COLO668 (cell line): ENCODE results near the gene ATP13A4.

Experiments used
- DNase-seq: peaks from one replicate; lab custom pipeline; 2025; ENCODE audit not compliant: unreplicated experiment; lab: John Stamatoyannopoulos, UW

Gene ATP13A4

GRCh38 chr3:193407688-193408087 is 147.0 kb downstream of the ATP13A4 start:
- DNase-seq = no peak

DNA sequence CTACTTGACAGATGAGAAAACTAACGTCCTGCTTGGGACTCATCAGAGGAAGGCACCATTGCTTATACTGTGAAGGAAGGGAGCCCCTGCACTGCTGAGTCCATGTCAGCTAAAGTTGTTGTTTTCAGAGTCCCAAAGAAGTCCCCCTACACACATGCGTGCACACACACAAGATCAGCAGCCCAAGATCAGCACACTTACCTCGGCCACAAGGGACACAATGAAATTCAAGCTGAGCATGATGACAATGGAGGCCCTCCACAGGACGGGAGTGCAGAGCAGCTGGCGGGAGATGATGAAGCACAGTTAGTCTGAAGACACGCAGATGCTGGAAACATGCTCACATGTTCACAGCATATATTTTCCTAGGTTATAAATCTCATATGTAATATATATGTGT is 147.6 kb downstream of the ATP13A4 start:
- DNase-seq = no peak

GRCh38 chr3:193403307-193403706 is 151.4 kb downstream of the ATP13A4 start:
- no peak for DNase-seq

- no peak for DNase-seq
These were observed 154.4 kb downstream of the ATP13A4 start for GRCh38 chr3:193400304-193400703.

GRCh38 chr3:193396451-193397244 is 158.0 kb downstream of the ATP13A4 start:
- DNase-seq = no peak

GRCh38 chr3:193391902-193392301 is 162.8 kb downstream of the ATP13A4 start:
- no peak for DNase-seq

DNA sequence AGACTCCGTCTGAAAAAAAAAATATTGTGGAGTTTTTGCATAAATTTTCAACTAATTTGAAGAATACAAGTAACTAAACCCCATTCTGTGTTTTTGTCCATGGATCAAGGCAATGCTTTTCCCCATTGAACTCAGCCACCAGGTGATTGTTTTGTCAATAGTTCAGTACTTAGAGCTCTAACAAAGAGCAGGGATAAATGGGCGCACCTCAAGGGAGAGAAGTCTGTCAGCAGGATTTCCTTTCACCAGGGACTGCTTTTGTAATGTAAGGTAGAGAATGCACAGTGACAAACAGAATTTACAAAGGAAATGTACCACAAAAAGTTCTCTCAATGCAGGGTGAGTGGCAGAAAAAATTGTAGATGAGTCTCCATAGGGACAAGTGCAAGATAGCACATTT is 165.4 kb downstream of the ATP13A4 start:
- no peak for DNase-seq

DNA sequence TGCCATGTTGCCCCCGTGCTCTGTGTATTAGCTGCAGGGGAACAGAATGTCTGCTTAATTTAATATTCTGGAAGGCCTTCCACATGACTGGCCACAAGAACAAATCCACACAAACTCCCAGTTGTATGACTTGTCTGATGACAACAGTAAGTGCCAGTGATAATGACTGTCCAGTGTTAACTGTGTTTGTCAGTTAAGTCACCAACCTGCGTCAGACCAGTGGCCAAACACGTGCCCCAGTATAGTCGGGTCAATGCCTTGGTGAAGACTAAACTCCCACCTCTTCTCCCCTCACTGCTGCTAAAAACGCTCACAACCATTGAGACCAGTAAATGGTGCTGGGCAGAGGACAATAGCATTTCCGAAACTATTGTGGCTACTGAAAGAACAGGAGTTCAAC is 166.3 kb downstream of the ATP13A4 start:
- DNase-seq = no peak

GRCh38 chr3:193387596-193387995 is 167.1 kb downstream of the ATP13A4 start:
- DNase-seq = no peak

DNA sequence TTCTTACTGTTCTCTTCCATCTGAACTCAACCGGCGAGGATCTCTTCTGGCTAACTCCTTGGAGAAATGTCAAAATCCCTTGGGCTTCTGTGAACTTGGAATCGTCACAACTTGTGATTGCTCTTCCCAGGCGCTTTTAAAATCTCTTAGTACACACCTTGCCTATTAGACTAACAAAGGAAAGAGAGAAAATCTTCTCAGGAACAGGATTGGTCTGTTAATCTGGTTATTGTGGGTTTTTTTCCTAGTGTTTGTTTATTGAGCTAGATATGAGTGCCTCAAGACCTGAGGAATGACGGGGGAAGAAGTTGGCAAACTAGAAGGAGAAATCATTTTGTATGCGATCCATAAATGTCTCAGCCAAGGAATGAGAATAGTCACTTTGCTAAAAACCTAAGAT is 176.0 kb downstream of the ATP13A4 start, which contains the start of gene ATP13A5:
TSS of gene ATP13A5 (minus strand) at position 48 of the 400 bp plus-strand sequence. CDS start at position 20, 28 bp downstream.
- DNase-seq = no peak

DNA sequence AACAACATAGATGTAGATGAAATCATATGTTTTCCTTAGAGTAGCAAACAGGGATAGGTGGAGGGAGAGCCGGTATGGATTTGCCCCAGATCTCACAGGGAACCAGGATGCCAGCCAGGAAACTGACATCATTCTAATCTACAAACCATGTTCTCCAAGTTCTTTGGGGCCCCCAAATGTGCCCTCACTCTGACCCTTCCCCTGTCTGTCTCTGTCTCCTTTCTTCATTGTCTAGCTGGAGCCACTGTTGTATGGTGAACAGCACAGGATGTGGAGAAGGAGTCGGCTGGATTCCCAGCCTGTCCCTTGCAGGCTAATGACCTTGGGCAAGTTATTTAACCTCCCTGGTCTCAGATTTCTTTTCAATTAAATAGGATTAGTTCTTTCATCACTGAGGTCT is 177.1 kb downstream of the ATP13A4 start:
- no peak for DNase-seq

DNA sequence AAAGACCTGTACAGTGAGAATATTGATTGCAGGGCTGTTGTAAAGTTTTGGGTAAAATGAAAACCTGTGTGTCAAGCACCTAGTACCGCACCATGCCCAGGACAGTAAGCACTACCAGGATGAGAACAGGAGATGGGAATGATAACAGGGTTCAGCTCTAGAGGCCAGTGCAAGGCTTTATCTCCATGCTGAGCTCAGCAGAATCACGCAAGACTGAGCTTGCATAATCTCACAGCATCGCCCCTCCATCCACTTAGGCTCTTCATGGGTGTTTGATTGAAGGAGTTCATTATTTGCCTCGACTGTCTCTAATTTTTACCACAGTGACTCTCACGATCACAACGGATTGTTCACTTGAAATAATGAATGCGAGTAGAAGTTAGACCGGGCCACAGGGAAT is 179.1 kb downstream of the ATP13A4 start:
- no peak for DNase-seq

DNA sequence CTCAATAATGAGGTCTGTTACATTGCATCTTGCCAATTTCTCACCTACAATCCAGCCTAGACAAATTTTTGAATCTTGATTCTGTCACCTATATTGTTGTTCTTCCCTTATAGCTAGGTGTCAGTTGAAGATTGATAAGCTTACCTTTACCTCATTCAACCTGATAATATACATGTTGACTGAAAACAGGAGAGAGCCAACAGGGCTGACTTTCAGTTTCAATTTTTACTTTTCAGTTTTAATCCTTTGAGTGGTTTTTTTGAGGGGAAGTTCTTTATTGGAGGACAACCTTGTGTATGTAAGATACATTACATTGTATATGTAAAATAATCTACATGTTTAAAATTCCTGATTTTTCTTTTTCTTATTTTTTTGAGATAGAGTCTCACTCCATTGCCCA is 181.9 kb downstream of the ATP13A4 start:
- no peak for DNase-seq

GRCh38 chr3:193367868-193368267 is 186.8 kb downstream of the ATP13A4 start:
- no peak for DNase-seq

DNA sequence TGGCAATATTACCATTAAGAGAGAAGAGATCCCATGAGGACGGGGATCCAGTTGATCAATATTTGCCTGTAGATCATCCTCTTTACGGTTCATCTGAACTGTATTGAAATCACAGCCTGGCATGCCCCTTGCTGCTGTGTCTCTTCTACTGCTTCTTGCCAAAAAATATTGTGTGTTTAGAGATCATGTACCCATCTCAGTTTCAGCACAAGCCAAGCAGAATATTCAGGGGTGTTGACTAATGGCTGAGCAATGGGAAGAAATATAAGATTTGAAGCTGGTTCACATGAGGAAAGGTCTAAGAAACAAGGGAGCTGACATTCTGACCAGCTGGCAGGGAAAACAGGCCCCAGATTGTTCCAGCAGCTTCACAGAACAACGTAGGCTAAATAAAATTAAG is 197.4 kb downstream of the ATP13A4 start:
- DNase-seq = no peak

DNA sequence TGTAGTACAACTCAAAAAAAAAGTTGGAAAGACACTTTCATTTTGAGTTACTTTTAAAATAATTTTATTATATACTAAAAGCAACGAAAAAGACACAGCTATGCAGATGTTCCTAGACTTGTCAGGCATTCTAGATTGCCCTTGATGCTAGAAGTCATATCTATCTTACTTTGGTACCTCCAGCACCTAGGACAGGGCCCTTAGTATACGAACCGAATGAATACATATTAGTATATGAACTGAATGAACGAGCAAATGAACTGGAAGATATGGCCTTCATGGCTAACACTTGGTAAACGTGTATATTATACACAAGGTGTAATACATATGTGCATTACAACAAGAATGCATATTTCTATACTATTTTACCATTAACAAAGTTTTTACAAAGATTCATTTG is 200.3 kb downstream of the ATP13A4 start:
- DNase-seq = no peak
